Measurements from ENCODE around the gene DNHD1. TPM values are rescaled to one million over a fixed set of nuclear protein-coding genes. Genes with fewer than 3 reads are reported as not detected.
A peak's percentile ranks its signal among the peaks of the same experiment; 100 is the strongest.

DNHD1 gene
- total RNA-seq, 1 donor from 2014 or later, result 5.5 TPM

DNA sequence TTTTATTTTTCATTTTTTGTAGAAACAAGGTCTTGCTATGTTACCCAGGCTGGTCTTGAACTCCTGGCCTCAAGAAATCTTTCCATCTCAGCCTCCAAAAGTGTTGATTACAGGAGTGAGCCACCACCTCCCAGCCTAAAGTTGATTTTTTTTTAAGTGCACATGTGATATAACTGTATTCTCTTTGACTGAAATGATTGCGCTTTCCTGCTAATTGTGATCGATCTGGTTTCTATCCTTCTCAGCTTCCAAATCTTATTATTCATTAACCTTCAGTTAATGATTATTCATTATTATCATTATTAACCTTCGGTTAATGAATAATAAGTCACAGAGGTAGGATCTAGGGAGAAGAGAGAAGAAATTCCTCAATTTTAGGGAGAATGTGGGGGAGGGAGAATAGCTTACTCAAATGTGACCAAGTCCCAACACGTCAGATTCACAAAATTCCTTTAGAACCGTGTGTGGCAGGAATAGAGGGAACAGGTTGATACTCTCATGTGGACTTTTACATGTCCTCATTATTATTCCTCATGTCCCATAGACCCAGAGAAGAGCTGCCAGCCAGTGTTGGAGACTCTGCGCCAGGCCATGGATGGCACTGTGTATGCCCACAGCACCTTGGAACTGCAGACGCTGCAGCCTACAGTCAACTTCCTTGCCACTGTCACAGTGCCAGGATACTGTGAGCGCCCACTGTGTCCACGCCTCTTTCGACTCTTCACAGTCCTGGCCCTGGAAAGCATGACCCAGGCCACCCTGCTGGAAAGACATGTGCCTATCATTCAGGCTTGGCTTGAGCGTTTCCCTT is 59.3 kb downstream of the DNHD1 start:
- ATAC-seq (no peak), DNase-seq (no peak)
- intact Hi-C loops (cut with micrococcal nuclease), result no loop called here

DNA sequence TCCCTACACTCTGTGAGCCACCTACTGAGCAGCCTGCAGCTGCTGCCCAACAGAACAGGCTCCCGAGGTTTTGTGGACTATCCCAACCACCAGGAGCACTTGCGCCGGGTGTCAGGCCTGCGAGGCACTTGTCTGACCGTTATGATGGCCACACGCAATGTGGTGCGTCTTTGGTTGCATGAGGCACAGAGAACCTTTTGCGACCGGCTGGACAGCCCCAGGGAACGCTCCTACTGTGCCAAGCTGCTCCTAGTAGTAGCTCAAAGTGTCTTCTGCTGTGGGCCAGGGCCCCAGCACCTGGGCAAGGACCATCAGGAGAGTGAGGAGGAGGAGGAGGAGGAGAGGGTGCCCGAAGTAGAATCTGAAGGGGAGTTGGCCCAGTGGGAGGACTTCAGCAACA is 60.0 kb downstream of the DNHD1 start:
- DNase-seq (no peak), ATAC-seq (no peak)
- intact Hi-C loops (cut with micrococcal nuclease), result no loop called here

DNA sequence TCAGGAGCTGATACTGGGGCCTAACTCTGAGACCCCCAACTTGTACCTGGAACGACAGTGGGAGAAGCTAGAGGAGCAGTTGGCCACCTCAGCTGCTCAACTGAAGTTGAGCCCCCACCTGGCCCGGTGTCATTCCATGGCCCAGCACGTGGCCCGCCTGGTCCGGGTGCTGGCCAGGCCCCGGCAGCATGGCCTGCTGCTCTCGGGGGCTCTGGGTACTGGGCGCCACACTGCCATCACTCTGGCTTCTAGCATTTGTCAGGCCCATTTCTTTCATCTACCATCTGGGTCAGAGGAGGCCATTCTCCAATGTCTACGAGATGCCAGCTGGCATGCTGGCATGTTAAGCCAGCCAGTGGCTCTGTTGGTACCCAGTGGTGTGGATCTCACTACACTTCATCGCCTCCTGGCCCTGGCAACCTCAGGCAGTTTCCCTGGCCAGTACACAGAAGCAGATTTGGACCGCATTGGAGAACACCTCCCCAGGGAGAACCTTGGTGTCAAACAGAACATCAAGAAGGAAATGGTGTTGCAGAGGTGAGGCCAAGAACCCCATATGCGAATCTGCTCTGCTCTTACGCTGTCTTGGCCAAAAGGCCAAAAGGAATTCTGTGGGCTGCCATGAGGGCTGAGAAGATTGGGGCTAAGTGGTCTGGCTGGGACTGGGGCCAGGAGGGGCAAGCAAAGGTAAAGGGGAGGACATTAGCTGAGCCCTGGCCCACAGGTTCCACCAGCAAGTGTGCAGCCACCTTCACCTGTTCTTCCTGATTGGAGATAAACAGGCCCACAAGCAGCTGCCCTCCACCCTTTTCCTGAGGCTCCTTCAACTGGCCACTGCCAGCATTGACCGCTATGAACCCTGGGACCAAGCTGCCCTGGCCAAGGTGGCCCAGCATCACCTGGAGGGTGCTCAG is 60.9 kb downstream of the DNHD1 start:
- DNase-seq (peak; percentile 78), ATAC-seq (peak; percentile 93)
- intact Hi-C loops (cut with micrococcal nuclease), result no loop called here

DNA sequence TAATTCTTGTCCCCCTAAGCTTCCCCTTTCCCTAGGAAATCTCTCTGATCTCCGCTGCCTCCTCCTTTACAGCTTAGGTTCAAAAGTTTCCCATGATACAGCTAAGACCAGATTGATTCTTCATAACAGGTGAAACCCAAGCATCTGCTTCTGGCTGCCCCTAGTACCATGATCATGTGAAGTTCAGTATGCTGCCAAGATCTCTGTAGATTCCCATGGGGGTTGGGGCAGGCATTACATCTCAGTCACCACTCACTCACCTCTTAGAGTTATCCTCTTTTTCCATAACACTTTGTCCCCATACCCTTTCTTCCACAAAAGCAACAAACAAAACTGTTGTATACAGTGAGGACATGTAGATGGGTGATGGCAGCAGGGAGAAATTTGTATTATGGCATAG is 62.3 kb downstream of the DNHD1 start:
- ATAC-seq (peak; percentile 58), DNase-seq (no peak)
- intact Hi-C loops (cut with micrococcal nuclease), result no loop called here

GRCh38 chr11:6561288-6561687 is 64.2 kb downstream of the DNHD1 start:
- DNase-seq (no peak), ATAC-seq (no peak)
- intact Hi-C loops (cut with micrococcal nuclease), result no loop called here

DNA sequence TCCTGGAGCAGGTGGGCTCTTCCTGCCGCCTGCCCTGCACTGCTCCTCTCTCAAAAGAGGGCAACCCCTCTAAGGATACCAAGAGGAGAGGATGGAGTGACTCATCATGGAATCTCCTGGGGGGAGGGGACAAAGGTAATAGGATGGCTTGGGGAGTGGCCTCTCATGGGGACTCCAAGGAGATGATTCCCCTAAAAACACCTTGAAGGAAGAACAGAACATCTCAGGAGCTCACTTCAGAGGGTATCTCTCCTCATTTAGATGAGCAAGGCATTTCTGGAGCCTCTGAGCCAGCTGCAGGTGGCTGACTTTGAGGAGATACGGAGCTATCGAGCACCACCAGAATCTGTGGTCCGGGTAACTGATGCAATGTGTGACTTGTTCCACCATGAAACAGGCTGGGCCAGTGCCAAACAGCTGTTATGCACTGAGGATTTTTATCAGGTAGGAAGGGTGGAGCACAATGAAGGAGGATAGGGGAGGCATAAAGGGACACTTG is 66.1 kb downstream of the DNHD1 start:
- intact Hi-C loops (cut with micrococcal nuclease), result no loop called here
- DNase-seq, result no peak
- no peak for ATAC-seq

GRCh38 chr11:6563667-6564066 is 66.6 kb downstream of the DNHD1 start:
- ATAC-seq, result no peak
- intact Hi-C loops (cut with micrococcal nuclease), result no loop called here
- no peak for DNase-seq

DNA sequence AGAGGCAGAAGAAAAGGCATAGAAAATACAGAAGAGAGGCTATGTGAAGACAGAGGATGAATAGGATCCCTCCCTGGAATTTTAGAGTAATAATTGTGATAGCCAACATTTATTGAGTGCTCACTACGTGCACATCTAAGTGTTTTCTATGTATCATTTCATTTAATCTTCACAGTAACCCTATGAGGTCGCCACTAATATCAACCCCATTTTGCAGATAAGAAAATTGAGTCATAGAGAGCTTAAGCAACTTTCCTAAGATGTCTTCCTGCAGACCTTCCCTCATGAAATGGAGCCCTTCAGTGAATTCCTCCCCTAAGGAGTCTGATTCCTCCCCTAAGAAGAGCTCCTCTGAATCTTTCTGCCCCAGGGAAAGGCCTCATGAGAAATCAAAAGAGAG is 68.2 kb downstream of the DNHD1 start:
- no peak for ATAC-seq

GRCh38 chr11:6565988-6566703 is 69.1 kb downstream of the DNHD1 start:
- intact Hi-C loops (cut with micrococcal nuclease), result no loop called here
- DNase-seq (no peak), ATAC-seq (no peak)

More for the DNA sequence above, 68.2 kb downstream of the DNHD1 start:
- intact Hi-C loops (cut with micrococcal nuclease), result no loop called here
- no peak for DNase-seq

- intact Hi-C loops (cut with micrococcal nuclease), result no loop called here
- peak; percentile 53 for DNase-seq
Observed at GRCh38 chr11:6566704-6567370, 69.8 kb downstream of the DNHD1 start.

GRCh38 chr11:6567371-6567745 is 70.3 kb downstream of the DNHD1 start:
- intact Hi-C loops (cut with micrococcal nuclease), result no loop called here
- peak; percentile 66 for ATAC-seq
- DNase-seq, result no peak

More at GRCh38 chr11:6566704-6567370, 69.8 kb downstream of the DNHD1 start:
- ATAC-seq, result peak; percentile 81

DNA sequence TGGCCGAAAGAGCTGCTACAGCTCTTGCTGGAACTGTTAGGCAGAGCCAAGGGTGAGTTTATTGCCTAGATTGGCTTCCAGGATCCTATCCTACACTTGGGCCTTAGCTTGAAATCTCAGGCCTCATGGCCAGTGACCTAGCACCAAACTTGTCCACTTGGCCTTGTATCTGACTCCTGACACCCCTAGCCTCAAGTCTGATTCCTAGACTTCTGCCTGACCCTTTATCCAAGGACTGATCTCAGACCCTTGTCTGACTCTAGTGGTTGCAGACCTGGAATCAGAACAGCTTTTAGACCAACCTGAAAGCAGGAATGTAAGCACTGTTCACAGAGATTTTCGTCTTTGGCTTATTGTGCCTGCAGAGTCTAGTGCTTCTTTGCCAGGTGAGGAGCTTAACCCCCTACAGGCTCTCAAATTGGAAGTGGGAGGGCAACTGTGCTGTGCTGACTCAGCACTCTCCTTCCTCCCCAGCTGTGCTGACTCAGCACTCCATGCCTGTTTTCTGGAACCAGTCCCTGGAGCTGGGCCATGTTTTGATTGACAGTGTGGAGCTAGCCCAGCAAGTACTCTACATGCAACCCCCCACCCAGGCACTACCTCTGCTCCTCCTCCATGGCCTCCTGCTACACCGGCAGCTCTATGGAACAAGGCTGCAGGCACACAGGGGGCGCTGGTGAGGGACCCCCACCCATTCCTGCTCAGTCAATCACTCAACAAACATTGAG is 71.3 kb downstream of the DNHD1 start:
- intact Hi-C loops (cut with micrococcal nuclease), result no loop called here
- DNase-seq (peak; percentile 57), ATAC-seq (peak; percentile 46)

DNA sequence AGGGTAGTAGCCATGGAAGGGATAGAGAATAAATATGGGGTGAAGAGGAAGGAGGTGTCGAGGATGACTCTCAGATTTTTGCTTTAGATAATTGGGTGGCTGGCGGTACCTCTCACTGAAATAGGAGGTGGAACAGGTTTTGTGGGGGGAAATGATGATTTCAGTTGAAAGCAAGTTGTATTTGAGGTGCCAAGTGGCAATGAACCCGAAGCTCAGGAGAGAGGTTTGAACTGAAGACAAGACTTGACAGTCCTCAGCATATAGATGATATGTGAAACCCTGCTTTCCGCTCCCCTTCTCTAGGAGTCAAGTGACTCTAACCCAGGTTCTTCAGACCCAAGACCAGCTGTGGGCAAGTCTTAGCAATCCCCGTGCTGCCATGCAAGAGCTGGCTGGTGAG is 72.6 kb downstream of the DNHD1 start:
- intact Hi-C loops (cut with micrococcal nuclease), result no loop called here
- DNase-seq (no peak), ATAC-seq (no peak)

DNA sequence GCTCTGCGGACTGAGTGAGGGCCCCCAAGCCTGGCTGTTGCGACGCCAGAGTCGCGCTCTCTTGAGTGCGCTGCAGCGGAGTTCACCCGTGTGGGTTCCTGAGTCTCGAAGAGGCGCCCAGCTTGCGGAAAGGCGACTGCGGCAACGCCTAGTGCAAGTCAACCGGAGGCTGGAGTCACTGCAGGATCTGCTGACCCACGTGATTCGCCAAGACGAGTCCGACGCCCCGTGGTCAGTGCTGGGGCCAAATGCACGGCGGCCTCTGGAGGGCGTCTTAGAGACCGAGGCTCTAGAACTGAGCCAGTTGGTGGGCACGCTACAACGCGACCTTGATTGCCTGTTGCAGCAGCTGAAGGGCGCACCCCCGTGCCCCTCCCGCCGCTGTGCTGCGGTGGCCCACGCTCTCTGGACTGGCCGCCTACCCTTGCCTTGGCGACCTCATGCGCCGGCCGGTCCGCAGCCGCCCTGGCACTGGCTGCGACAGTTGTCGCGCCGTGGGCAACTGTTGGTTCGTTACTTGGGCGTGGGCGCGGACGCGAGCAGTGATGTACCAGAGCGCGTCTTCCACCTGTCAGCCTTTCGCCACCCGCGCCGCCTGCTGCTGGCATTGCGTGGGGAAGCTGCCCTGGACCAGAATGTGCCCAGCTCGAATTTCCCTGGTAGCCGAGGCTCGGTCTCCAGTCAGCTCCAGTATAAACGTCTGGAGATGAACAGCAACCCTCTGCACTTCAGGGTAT is 73.8 kb downstream of the DNHD1 start:
- no peak for DNase-seq
- intact Hi-C loops (cut with micrococcal nuclease), result no loop called here
- peak; percentile 3 for ATAC-seq

GRCh38 chr11:6571434-6572008 is 74.4 kb downstream of the DNHD1 start:
- no peak for ATAC-seq
- intact Hi-C loops (cut with micrococcal nuclease), result no loop called here
- DNase-seq, result no peak

GRCh38 chr11:6572215-6572614 is 75.1 kb downstream of the DNHD1 start:
- no peak for ATAC-seq
- intact Hi-C loops (cut with micrococcal nuclease), result no loop called here

More at GRCh38 chr11:6572215-6572614, 75.1 kb downstream of the DNHD1 start:
- DNase-seq, result no peak
